Head of caudate nucleus (tissue), 42 donors: ENCODE data around the gene PSMD9.

Source experiments
- DNase-seq, 42 donors: peaks; one replicate each; pipeline versions ENCODE4 v3.0.0 to v3.0.0-alpha.2; 2020 to 2021; ENCODE audit warnings: mixed read lengths in 7 of 42
- intact Hi-C: fragments of 100-400 bp; cut with DNase I; formaldehyde crosslinking; loops from one replicate; pipeline ENCODE4 v1.15.0; 2022

The PSMD9 gene

GRCh38 chr12:121943926-121944325 is 55.3 kb downstream of the PSMD9 start:
- DNase-seq: no peak
- intact Hi-C loops: no loop called here

GRCh38 chr12:121946313-121947025 is 57.9 kb downstream of the PSMD9 start:
- intact Hi-C loops: no loop called here

GRCh38 chr12:121947981-121948380 is 59.4 kb downstream of the PSMD9 start:
- intact Hi-C loops: no loop called here
- DNase-seq: peak in 1 of 42 donors; percentile 3

More at GRCh38 chr12:121946313-121947025, 57.9 kb downstream of the PSMD9 start:
- DNase-seq: no peak

- intact Hi-C loops: no loop called here
- DNase-seq: no peak
Measured at GRCh38 chr12:121949648-121950397, 61.2 kb downstream of the PSMD9 start.

- intact Hi-C loops: no loop called here
- no peak for DNase-seq
Measured at GRCh38 chr12:121953117-121953692, 64.6 kb downstream of the PSMD9 start.

- intact Hi-C loops: no loop called here
- no peak for DNase-seq
Measured at GRCh38 chr12:121953695-121954094, 65.1 kb downstream of the PSMD9 start.

GRCh38 chr12:121955258-121956237 is 67.0 kb downstream of the PSMD9 start:
- intact Hi-C loops: no loop called here

GRCh38 chr12:121957861-121958515 is 69.4 kb downstream of the PSMD9 start:
- intact Hi-C loops: no loop called here
- DNase-seq: no peak

More at GRCh38 chr12:121955258-121956237, 67.0 kb downstream of the PSMD9 start:
- peak in 7 of 42 donors; percentile 10 to 49 (median 23) for DNase-seq

GRCh38 chr12:121958541-121959240 is 70.1 kb downstream of the PSMD9 start:
- DNase-seq: peak in 1 of 42 donors; percentile 12
- intact Hi-C loops: no loop called here

- intact Hi-C loops: no loop called here
- no peak for DNase-seq
Measured at GRCh38 chr12:121960541-121960940, 72.0 kb downstream of the PSMD9 start.

GRCh38 chr12:121961195-121961879 is 72.7 kb downstream of the PSMD9 start:
- intact Hi-C loops: no loop called here
- DNase-seq: no peak

GRCh38 chr12:121963341-121964018 is 74.9 kb downstream of the PSMD9 start:
- intact Hi-C loops: no loop called here
- DNase-seq: no peak

GRCh38 chr12:121964813-121965643 is 76.4 kb downstream of the PSMD9 start:
- DNase-seq: peak in 4 of 42 donors; percentile 9 to 54 (median 26)
- intact Hi-C loops: no loop called here

GRCh38 chr12:121966959-121967358 is 78.4 kb downstream of the PSMD9 start:
- intact Hi-C loops: no loop called here
- DNase-seq: no peak
